ENCODE measurements around the gene PCED1B.

PCED1B gene

GRCh38 chr12:47280543-47281300 is 201.3 kb downstream of the PCED1B start:
- no peak for DNase-seq

- no peak for DNase-seq
Measured at GRCh38 chr12:47281667-47282171, 202.3 kb downstream of the PCED1B start.

- no peak for DNase-seq
Measured at GRCh38 chr12:47282206-47282605, 202.8 kb downstream of the PCED1B start.

Measured in kidney glomerular epithelial cell (primary cell).